Measurements from ENCODE around the gene ISCA2.

- TF ChIP-seq ZNF274 (IDR thresholded peaks at IDR 0.05; ENCODE audit: low read depth, low read length) (no peak), YY1 (IDR thresholded peaks at IDR 0.05; ENCODE audit: insufficient read depth, insufficient read length) (no peak)
Observed at GRCh38 chr14:74501691-74502090, 8.1 kb downstream of the ISCA2 start.

Measured in NT2/D1 (cell line).